HT1080 (cell line): ENCODE results near the gene SLC27A5. TPM values are rescaled to one million over a fixed set of nuclear protein-coding genes. Genes with fewer than 3 reads are reported as not detected.
"Not testable (repeated sequence)": the region's sequence is repeated elsewhere in the genome, so short reads cannot be mapped to it uniquely, and the experiment has no call there.

Source experiments
- DNase-seq: peaks from one replicate; pipeline ENCODE4 v3.0.0-alpha.2; 2015; ENCODE audit warnings: low read depth
- small RNA-seq: library from RNA; depleted of rRNA; stranded (forward); fragments of <200 nt; gene quantifications from one replicate; pipeline ENCODE3, GENCODE V24; 2014
- total RNA-seq: library from RNA; depleted of rRNA; stranded (reverse); fragments of >200 nt; shearing (Covaris generic); gene quantifications from 2 replicates; pipeline ENCODE4 v1.2.3, GENCODE V29; 2014; rRNA removed

The SLC27A5 gene
- total RNA-seq, 1 experiment from 2014 or later, result 26.3 TPM

- no peak for DNase-seq
Measured at GRCh38 chr19:58471736-58472135, 40.1 kb downstream of the SLC27A5 start.

GRCh38 chr19:58470837-58471543, 40.8 kb downstream of the SLC27A5 start:
- DNase-seq, result not testable (repeated sequence)

- no peak for DNase-seq
Measured at GRCh38 chr19:58469241-58470013, 42.4 kb downstream of the SLC27A5 start.

- DNase-seq, result no peak
Measured at GRCh38 chr19:58468216-58468839, 43.5 kb downstream of the SLC27A5 start.

GRCh38 chr19:58466760-58467589, 44.8 kb downstream of the SLC27A5 start, which contains the start of gene ZNF324:
ZNF324 (plus strand) TSS chr19:58467080; CDS start chr19:58469186, 2,106 bp downstream.
- DNase-seq, result peak; percentile 93

- no peak for DNase-seq
Measured at GRCh38 chr19:58466089-58466759, 45.6 kb downstream of the SLC27A5 start.

GRCh38 chr19:58460039-58460438, 51.8 kb downstream of the SLC27A5 start:
- DNase-seq, result no peak

GRCh38 chr19:58456111-58456510, 55.7 kb downstream of the SLC27A5 start:
- no peak for DNase-seq

- no peak for DNase-seq
Measured at GRCh38 chr19:58455306-58455705, 56.5 kb downstream of the SLC27A5 start.

- no peak for DNase-seq
Measured at GRCh38 chr19:58453743-58454142, 58.0 kb downstream of the SLC27A5 start.

- peak; percentile 94 for DNase-seq
Measured at GRCh38 chr19:58451358-58452101, 60.3 kb downstream of the SLC27A5 start, which contains the start of gene ZNF324B. ZNF324B (plus strand) TSS chr19:58451622; CDS start chr19:58453702, 2,080 bp downstream.

GRCh38 chr19:58450856-58451357, 60.9 kb downstream of the SLC27A5 start:
- DNase-seq, result no peak

GRCh38 chr19:58449980-58450379, 61.8 kb downstream of the SLC27A5 start:
- not testable (repeated sequence) for DNase-seq

GRCh38 chr19:58448860-58449259, 62.9 kb downstream of the SLC27A5 start:
- DNase-seq, result not testable (repeated sequence)

Small RNA genes within 50 kb of the gene (small RNA-seq; reads per million reads assigned to genes)
- gene MIR6807 (not detected), gene RN7SL525P (not detected), gene RN7SL693P (not detected), gene RNU6-1337P (not detected)

Other genes with a start within 250 kb of the SLC27A5 start
- 3.1 TPM in 2 replicates for gene ZNF8, start 233.0 kb downstream of the SLC27A5 start, total RNA-seq
- 78.6 and 105 TPM in 2 replicates for gene ERVK3-1, start 206.6 kb downstream of the SLC27A5 start, total RNA-seq
- gene ZSCAN22, start 185.0 kb downstream of the SLC27A5 start, total RNA-seq, result 3.7 and 5.2 TPM in 2 replicates
- 20.3 and 22.8 TPM in 2 replicates for gene A1BG, start 158.5 kb downstream of the SLC27A5 start, total RNA-seq
- 0.67 and 2.1 TPM in 2 replicates for gene ZNF497, start 149.2 kb downstream of the SLC27A5 start, total RNA-seq
- 0.08 and 1.4 TPM in 2 replicates for gene ZNF837, start 131.0 kb downstream of the SLC27A5 start, total RNA-seq
- gene RPS5, start 124.7 kb downstream of the SLC27A5 start, total RNA-seq, result 3,183 and 4,090 TPM in 2 replicates
- gene RNF225, start 116.3 kb downstream of the SLC27A5 start, total RNA-seq, result 0.24 TPM in 1 of 2 replicates, not detected in the other
- 27.4 and 33.4 TPM in 2 replicates for gene ZNF584, start 103.3 kb downstream of the SLC27A5 start, total RNA-seq
- 3.5 and 4.3 TPM in 2 replicates for gene ZNF132, start 71.8 kb downstream of the SLC27A5 start, total RNA-seq
- gene ZNF324B, start 60.4 kb downstream of the SLC27A5 start, total RNA-seq, result 17.6 and 19.1 TPM in 2 replicates
- 13.5 and 17.2 TPM in 2 replicates for gene ZNF324, start 44.9 kb downstream of the SLC27A5 start, total RNA-seq
- gene ZNF446, start 35.6 kb downstream of the SLC27A5 start, total RNA-seq, result 9.7 and 13.2 TPM in 2 replicates
- gene ZBTB45, start 7.8 kb upstream of the SLC27A5 start, total RNA-seq, result 9.2 and 12.5 TPM in 2 replicates
- 1,553 and 2,010 TPM in 2 replicates for gene TRIM28, start 32.1 kb upstream of the SLC27A5 start, total RNA-seq
- 98.7 and 107 TPM in 2 replicates for gene CHMP2A, start 43.1 kb upstream of the SLC27A5 start, total RNA-seq
- 229 and 237 TPM in 2 replicates for gene UBE2M, start 46.6 kb upstream of the SLC27A5 start, total RNA-seq
- gene MZF1, start 61.3 kb upstream of the SLC27A5 start, total RNA-seq, result 13.5 and 15.5 TPM in 2 replicates